Ectodermal cell (in vitro differentiated cells): ENCODE data around the gene DCPS.
"Not testable (repeated sequence)": the region's sequence is repeated elsewhere in the genome, so short reads cannot be mapped to it uniquely, and the experiment has no call there.

Experiments used
- H3K27ac ChIP-seq: 2 replicates; pipeline ENCODE4 v1.7.0; 2013; ENCODE audit warnings: mild to moderate bottlenecking, low read depth, low read length; ENCODE audit not compliant: insufficient read depth, poor library complexity, severe bottlenecking
- H3K27me3 ChIP-seq: 2 replicates; pipeline ENCODE4 v1.7.0; 2013; ENCODE audit warnings: mild to moderate bottlenecking, low read length; ENCODE audit not compliant: insufficient read depth, control insufficient read depth, poor library complexity, severe bottlenecking
- H3K36me3 ChIP-seq: one replicate; pipeline ENCODE4 v1.7.0; 2013; ENCODE audit warnings: low read length; ENCODE audit not compliant: control insufficient read depth, insufficient read depth
- H3K4me1 ChIP-seq: one replicate; pipeline ENCODE4 v1.7.0; 2013; ENCODE audit warnings: low read length; ENCODE audit not compliant: control insufficient read depth, insufficient read depth
- H3K4me3 ChIP-seq: 2 replicates; pipeline ENCODE4 v1.7.0; 2013; ENCODE audit warnings: low read depth, low read length, control low read depth; ENCODE audit not compliant: insufficient read depth
- H3K9me3 ChIP-seq: 2 replicates; pipeline ENCODE4 v1.7.0; 2013; ENCODE audit warnings: mild to moderate bottlenecking, low read length, moderate library complexity; ENCODE audit not compliant: control insufficient read depth
- WGBS, 2 experiments: methylation state at CpG; one replicate each; pipeline ENCODE4 v1.1.7; 2013; ENCODE audit warnings: missing lambda C conversion rate in 2 of 2; 5-methylcytosine and 5-hydroxymethylcytosine counted together

The DCPS gene

DNA sequence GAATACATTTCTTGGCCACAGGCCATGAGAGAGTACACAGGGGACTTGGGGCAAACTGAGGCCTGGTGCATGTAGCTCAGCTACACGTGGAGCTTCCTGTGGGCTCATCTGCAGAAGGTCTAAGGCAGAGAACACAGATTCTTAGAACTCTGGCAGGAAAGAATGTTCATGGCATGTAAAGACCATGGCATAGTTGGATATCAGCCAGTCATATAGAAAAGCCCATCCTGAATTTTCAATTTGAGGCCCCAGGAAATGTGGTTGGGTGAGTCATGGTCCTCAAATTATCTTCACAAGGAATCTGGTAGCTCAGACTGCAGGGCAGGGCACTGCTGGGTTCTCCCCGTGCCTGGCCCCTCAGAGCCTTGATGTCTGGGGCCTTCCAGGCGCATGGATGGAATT lies 37.9 kb downstream of the DCPS start:
- Histone ChIP-seq H3K27me3 (no peaks in the 10 kb centered on the region), H3K27ac (no peak overlapping the region), H3K4me3 (no peak overlapping the region), H3K4me1 (peaks cover 29% of the 10 kb centered on the region), H3K9me3 (no peaks in the 10 kb centered on the region), H3K36me3 (peaks cover 6% of the 10 kb centered on the region)
- 93 to 98% methylated on average over 3 of the region's 3 CpGs for WGBS, 2 experiments

DNA sequence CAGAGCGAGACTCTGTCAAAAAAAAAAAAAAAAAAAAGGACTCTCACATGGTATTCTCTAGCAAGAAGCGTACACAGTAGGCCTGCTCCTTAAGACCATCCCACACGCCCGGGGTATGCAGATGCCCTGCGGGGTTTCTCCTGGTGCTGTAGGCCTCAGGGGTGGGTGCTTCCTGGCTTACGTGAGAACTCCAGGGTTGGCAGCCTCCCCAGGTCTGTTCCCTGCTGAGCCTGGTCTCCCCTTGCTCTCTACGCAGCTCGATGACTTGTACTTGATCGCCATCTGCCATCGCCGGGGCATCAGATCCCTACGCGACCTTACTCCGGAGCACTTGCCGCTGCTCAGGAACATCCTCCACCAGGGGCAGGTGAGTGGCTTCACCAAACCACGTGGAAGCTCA lies 39.2 kb downstream of the DCPS start:
- H3K36me3 ChIP-seq, result peaks cover 6% of the 10 kb centered on the region
- peaks cover 20% of the 10 kb centered on the region for H3K4me1 ChIP-seq

DNA sequence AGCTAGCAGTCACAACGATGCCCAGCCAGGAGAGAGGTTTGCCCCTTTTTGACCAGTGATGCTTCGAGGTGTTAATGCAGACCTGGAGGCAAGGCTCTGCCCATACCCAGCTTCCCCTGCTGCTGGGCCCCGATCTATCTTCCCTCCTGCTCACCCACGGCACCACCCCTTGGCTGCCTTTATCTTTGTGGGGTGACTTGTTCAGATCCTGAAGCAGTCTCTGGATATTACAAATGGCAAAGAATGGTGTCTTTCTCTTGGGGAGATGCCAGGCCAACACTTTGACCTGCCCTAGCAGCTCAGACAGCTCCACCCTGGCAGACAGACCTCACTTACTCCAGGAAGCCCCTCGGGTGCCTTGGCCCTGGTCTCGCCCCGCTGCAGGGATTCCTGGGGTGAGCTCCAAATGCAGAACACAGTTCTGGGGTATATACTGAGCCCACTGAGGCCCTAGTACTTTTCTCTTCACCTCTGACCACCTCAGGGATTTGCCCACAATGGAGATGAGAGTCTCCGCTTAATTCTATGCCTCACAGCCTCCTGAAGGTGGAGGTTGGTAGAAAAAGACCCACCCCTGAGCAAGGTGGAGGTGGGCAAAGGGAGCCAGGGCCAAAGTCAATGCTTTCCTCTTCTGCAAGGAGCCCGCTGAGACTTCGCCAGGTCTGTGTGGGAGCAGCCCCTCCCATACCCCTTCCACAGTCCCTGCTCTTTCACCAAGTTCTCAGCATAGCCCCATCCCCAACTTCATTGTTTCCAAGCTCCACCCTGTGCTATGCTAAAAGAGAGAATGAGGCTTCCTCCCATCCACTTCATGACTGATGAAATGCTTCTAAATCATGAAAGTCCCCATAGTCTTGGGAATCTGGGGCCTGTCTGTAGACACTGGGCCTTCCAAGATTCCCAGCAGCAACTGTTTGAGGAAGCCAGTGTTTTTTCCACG lies 40.6 kb downstream of the DCPS start:
- 84 to 87% methylated on average over 11 of the region's 11 CpGs for WGBS, 2 experiments
- no peaks in the 10 kb centered on the region for H3K27me3 ChIP-seq
- H3K4me1 ChIP-seq, result peaks cover 20% of the 10 kb centered on the region
- H3K27ac ChIP-seq, result no peak overlapping the region
- H3K9me3 ChIP-seq, result no peaks in the 10 kb centered on the region
- peaks cover 6% of the 10 kb centered on the region for H3K36me3 ChIP-seq
- H3K4me3 ChIP-seq, result no peak overlapping the region

More for the DNA sequence above, 39.2 kb downstream of the DCPS start:
- no peak overlapping the region for H3K4me3 ChIP-seq
- no peaks in the 10 kb centered on the region for H3K9me3 ChIP-seq
- H3K27ac ChIP-seq, result no peak overlapping the region
- WGBS, 2 experiments, result 94 to 96% methylated on average over 16 of the region's 16 CpGs
- no peaks in the 10 kb centered on the region for H3K27me3 ChIP-seq

DNA sequence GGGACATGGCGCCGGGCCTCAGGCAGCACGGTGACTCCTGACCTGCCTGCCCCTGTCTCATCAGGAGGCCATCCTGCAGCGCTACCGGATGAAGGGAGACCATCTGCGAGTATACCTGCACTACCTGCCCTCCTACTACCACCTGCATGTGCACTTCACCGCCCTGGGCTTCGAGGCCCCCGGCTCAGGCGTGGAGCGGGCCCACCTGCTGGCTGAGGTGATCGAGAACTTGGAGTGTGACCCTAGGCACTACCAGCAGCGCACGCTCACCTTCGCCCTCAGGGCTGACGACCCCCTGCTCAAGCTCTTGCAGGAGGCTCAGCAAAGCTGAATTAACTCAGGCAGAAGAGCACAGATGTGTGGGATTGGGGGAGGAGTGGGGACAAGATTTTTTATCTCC lies 41.4 kb downstream of the DCPS start:
- Histone ChIP-seq H3K9me3 (no peaks in the 10 kb centered on the region), H3K27ac (no peak overlapping the region), H3K4me1 (peaks cover 11% of the 10 kb centered on the region), H3K36me3 (peaks cover 6% of the 10 kb centered on the region), H3K27me3 (no peaks in the 10 kb centered on the region), H3K4me3 (no peak overlapping the region)
- 93 to 94% methylated on average over 16 of the region's 16 CpGs for WGBS, 2 experiments

GRCh38 chr11:126345759-126346585 lies 42.1 kb downstream of the DCPS start:
- Histone ChIP-seq H3K4me3 (no peak overlapping the region), H3K36me3 (peaks cover 6% of the 10 kb centered on the region), H3K4me1 (peaks cover 6% of the 10 kb centered on the region), H3K9me3 (no peaks in the 10 kb centered on the region), H3K27ac (no peak overlapping the region), H3K27me3 (no peaks in the 10 kb centered on the region)
- WGBS, 2 experiments, result 82 to 86% methylated on average over 17 of the region's 17 CpGs

GRCh38 chr11:126346586-126346940 lies 42.7 kb downstream of the DCPS start:
- Histone ChIP-seq H3K9me3 (no peaks in the 10 kb centered on the region), H3K36me3 (peaks cover 5% of the 10 kb centered on the region), H3K4me1 (peaks cover 4% of the 10 kb centered on the region), H3K4me3 (no peak overlapping the region), H3K27ac (no peak overlapping the region), H3K27me3 (no peaks in the 10 kb centered on the region)
- WGBS, 2 experiments, result 70 to 80% methylated on average over 1 of the region's 1 CpG

DNA sequence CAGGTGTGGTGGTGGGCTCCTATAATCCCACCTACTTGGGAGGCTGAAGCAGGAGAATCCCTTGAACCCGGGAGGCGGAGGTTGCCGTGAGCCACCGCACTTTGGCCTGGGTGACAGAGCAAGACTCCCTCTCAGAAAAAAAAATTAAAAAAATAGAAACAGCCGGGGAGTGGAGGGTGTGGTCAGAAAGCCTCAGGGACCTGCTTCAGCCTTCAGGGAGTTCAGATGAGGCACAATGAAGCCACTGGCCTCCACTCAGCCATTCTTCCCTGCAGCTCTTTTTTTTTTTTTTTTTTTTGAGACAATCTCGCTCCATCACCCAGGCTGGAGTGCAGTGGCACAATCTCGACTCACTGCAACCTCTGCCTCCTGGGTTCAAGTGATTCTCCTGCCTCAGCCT lies 43.1 kb downstream of the DCPS start:
- not testable (repeated sequence) for H3K4me1 ChIP-seq, H3K4me3 ChIP-seq, H3K27me3 ChIP-seq, H3K27ac ChIP-seq, H3K36me3 ChIP-seq, H3K9me3 ChIP-seq
- 92 to 94% methylated on average over 7 of the region's 7 CpGs for WGBS, 2 experiments

DNA sequence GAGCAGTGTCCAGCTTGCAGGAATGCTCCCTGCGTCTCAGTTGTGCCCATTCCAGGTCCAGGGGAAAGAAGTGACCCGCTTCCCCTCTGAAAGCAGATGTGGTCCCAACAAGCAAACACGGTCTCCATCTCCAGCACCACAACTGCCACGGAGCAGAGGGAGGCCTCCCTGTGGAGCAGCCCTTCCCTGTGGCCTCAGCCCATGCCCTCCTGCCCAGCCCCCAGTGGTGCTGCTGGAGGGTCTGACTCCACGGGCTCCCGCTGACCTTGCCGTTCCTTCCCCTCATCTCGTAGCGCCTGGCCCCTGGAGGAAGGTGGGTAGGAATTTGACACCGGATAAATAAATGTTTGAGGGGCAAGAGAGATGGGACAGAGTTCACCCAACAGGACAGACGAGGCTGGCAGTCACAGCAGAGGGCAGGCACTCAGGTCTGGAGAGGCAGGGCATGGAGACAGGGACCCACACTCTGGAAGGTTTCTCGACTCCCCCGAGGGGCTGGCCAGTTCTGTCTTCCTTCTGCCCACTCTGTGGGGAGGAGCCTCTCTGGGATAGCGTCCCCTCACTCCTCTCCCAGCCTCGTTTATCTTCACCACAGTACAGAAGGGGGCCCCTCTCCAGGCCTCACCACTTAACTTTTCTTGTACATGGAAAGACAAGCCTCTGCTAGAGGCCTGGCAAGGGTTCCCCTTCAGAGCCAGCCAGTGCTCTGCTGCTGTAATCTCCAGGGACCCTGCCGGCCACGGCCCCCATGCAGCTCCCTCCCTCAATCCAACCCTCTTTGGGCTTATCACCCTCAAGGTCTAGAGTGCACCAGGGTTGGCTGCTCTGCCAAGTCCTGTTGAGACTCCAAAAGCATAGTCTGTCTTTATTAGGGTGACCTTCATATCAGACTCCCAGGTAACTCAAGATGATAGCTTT lies 44.1 kb downstream of the DCPS start:
- Histone ChIP-seq H3K27ac (no peak overlapping the region), H3K36me3 (no peaks in the 10 kb centered on the region), H3K9me3 (no peaks in the 10 kb centered on the region), H3K27me3 (no peaks in the 10 kb centered on the region), H3K4me3 (no peak overlapping the region), H3K4me1 (peaks cover 12% of the 10 kb centered on the region)
- 88 to 90% methylated on average over 17 of the region's 17 CpGs for WGBS, 2 experiments

DNA sequence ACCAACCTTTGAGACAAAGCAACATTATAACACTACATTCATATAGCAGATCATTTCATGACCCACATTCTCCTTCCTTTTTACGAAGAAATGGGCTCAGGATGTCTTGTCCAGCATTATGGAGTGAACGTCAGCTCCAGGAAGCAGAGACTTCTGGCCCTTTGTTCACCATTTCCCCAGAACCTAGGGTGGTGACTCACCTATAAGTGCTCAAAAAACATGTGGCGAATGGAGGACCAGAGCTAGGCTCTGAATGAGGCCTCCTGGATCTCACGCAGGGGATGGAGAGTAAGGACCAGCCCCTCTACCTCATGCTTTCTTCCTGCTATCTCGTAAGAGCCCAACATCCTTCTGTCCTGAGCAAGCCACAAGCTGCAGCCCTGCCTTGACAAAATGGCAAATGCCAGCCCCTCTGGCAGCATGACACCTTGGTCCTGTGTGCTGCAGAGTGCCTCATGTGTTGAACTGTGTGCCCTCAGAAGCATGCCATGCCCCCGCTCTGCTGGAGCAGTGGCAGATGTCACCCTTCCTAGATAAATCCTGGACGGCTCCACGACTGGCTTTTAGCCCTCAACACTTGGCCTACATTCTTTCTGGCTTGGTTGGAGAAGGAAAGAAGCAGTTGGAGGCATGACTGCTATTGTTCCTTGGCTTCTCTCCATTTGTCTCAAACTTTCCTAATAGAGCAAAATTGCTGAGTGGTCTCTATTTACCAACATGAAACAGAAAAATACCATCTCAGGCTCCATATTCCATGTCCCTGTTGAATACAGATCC lies 45.1 kb downstream of the DCPS start:
- Histone ChIP-seq H3K4me1 (peaks cover 12% of the 10 kb centered on the region), H3K36me3 (no peaks in the 10 kb centered on the region), H3K27ac (no peak overlapping the region), H3K9me3 (no peaks in the 10 kb centered on the region), H3K4me3 (no peak overlapping the region), H3K27me3 (no peaks in the 10 kb centered on the region)
- 90% methylated on average over 8 of the region's 8 CpGs for WGBS, 2 experiments
